Loucy (cell line): ENCODE results near the gene NMB.

Source experiments
- H2AFZ ChIP-seq: fragments of 200-600 bp; sonication (generic); 2 replicates; pipeline ENCODE4 v1.6.0; 2016; ENCODE audit warnings: antibody characterized with exemption, mild to moderate bottlenecking, low read length, moderate library complexity
- H3F3A ChIP-seq: fragments of 200-600 bp; 2 replicates; pipeline ENCODE4 v1.6.0; 2016; ENCODE audit warnings: antibody characterized with exemption, low read depth, mild to moderate bottlenecking
- H3K27me3 ChIP-seq: fragments of 200-600 bp; sonication (generic); 2 replicates; pipeline ENCODE4 v1.6.1; 2014; ENCODE audit warnings: low read length, mild to moderate bottlenecking; ENCODE audit not compliant: insufficient read depth, poor library complexity, severe bottlenecking
- H3K36me3 ChIP-seq: fragments of 200-600 bp; sonication (generic); 2 replicates; pipeline ENCODE4 v1.6.1; 2016; ENCODE audit warnings: low read length; ENCODE audit not compliant: insufficient read depth
- H3K4me1 ChIP-seq: fragments of 200-600 bp; sonication (generic); 2 replicates; pipeline ENCODE4 v1.5.1; 2014; ENCODE audit warnings: low read length, mild to moderate bottlenecking; ENCODE audit not compliant: insufficient read depth, poor library complexity, severe bottlenecking
- H3K4me2 ChIP-seq: fragments of 200-600 bp; sonication (generic); 2 replicates; pipeline ENCODE4 v1.6.0; 2014; ENCODE audit warnings: antibody characterized with exemption, low read length, low read depth, mild to moderate bottlenecking; ENCODE audit not compliant: poor library complexity, severe bottlenecking
- H3K4me3 ChIP-seq: fragments of 200-600 bp; sonication (generic); 2 replicates; pipeline ENCODE4 v1.5.1; 2014; ENCODE audit warnings: low read length, mild to moderate bottlenecking, mixed read lengths; ENCODE audit not compliant: poor library complexity, severe bottlenecking
- H3K79me2 ChIP-seq: fragments of 200-600 bp; sonication (generic); 2 replicates; pipeline ENCODE4 v1.6.1; 2014; ENCODE audit warnings: low read length; ENCODE audit not compliant: insufficient read depth
- H3K9ac ChIP-seq: fragments of 200-600 bp; sonication (generic); 2 replicates; pipeline ENCODE4 v1.6.0; 2014; ENCODE audit warnings: mild to moderate bottlenecking, low read depth, low read length, moderate library complexity; ENCODE audit not compliant: poor library complexity, severe bottlenecking
- H3K9me2 ChIP-seq: fragments of 200-600 bp; sonication (generic); replicated peaks from 2 replicates; pipeline ENCODE4 v1.6.1; 2016; ENCODE audit warnings: low read depth, low read length, mixed read lengths
- H3K9me3 ChIP-seq: fragments of 200-600 bp; sonication (generic); 2 replicates; pipeline ENCODE4 v1.6.1; 2014; ENCODE audit warnings: mild to moderate bottlenecking, antibody characterized with exemption, low read length, low read depth; ENCODE audit not compliant: insufficient read depth
- H4K20me1 ChIP-seq: fragments of 200-600 bp; sonication (generic); 2 replicates; pipeline ENCODE4 v1.6.0; 2014; ENCODE audit warnings: antibody characterized with exemption, low read length, mild to moderate bottlenecking; ENCODE audit not compliant: insufficient read depth, poor library complexity, severe bottlenecking
- EZH2phosphoT487 ChIP-seq: fragments of 200-600 bp; IDR thresholded peaks from 2 replicates; pipeline ENCODE4 v1.6.1; 2018; ENCODE audit warnings: antibody characterized with exemption, mild to moderate bottlenecking, moderate library complexity, borderline replicate concordance
- TF ChIP-seq, protein P1 (sequence below): fragments of 200-600 bp; sonication (generic); conservative IDR thresholded peaks from 2 replicates; pipeline ENCODE4 v1.5.1; 2014; ENCODE audit warnings: mild to moderate bottlenecking, antibody characterized with exemption, low read length

The NMB gene

DNA sequence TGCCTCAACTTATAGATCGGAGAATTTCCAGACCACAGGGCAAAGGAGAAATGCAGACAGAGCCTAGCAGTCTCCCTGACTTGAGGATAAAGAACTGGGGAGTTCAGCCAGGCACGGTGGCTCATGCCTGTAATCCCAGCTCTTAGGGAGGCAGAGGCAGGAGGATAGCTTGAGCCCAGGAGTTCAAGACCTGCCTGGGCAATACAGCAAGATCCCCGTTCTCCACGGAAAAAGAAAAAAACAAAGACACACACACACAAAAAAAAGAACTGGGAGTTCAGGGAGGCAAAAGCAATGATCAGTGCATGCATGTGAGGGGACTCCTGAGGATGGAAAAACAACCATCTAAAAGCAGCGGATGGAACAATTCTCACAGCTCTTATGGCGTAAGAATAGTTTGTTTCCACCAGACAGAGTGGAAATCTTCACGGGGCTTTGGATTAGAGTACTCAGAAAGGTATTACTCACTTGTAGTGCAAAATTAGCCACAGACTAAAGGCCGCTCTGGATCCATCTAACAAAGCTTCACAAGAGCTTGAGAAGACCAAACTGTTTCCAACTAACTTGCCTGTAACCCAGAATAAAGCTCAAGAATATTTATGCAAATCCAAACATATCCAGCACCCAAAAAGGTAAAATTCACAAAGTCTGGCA lies 41.7 kb upstream of the NMB start:
- H4K20me1 ChIP-seq = peaks cover 30% of the 10 kb centered on the region
- TF ChIP-seq EZH2phosphoT487 = no peak
- TF ChIP-seq, protein P1, sequence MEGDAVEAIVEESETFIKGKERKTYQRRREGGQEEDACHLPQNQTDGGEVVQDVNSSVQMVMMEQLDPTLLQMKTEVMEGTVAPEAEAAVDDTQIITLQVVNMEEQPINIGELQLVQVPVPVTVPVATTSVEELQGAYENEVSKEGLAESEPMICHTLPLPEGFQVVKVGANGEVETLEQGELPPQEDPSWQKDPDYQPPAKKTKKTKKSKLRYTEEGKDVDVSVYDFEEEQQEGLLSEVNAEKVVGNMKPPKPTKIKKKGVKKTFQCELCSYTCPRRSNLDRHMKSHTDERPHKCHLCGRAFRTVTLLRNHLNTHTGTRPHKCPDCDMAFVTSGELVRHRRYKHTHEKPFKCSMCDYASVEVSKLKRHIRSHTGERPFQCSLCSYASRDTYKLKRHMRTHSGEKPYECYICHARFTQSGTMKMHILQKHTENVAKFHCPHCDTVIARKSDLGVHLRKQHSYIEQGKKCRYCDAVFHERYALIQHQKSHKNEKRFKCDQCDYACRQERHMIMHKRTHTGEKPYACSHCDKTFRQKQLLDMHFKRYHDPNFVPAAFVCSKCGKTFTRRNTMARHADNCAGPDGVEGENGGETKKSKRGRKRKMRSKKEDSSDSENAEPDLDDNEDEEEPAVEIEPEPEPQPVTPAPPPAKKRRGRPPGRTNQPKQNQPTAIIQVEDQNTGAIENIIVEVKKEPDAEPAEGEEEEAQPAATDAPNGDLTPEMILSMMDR = no peak
- H3K9me2 ChIP-seq = no peaks in the 10 kb centered on the region
- H3F3A ChIP-seq = no peaks in the 10 kb centered on the region
- no peaks in the 10 kb centered on the region for H3K27me3 ChIP-seq
- no peaks in the 10 kb centered on the region for H3K36me3 ChIP-seq
- no peak overlapping the region for H2AFZ ChIP-seq
- peaks cover 97% of the 10 kb centered on the region for H3K79me2 ChIP-seq
- H3K9ac ChIP-seq = no peak overlapping the region
- H3K4me2 ChIP-seq = no peak overlapping the region
- no peaks in the 10 kb centered on the region for H3K4me1 ChIP-seq
- no peaks in the 10 kb centered on the region for H3K9me3 ChIP-seq
- no peak overlapping the region for H3K4me3 ChIP-seq

DNA sequence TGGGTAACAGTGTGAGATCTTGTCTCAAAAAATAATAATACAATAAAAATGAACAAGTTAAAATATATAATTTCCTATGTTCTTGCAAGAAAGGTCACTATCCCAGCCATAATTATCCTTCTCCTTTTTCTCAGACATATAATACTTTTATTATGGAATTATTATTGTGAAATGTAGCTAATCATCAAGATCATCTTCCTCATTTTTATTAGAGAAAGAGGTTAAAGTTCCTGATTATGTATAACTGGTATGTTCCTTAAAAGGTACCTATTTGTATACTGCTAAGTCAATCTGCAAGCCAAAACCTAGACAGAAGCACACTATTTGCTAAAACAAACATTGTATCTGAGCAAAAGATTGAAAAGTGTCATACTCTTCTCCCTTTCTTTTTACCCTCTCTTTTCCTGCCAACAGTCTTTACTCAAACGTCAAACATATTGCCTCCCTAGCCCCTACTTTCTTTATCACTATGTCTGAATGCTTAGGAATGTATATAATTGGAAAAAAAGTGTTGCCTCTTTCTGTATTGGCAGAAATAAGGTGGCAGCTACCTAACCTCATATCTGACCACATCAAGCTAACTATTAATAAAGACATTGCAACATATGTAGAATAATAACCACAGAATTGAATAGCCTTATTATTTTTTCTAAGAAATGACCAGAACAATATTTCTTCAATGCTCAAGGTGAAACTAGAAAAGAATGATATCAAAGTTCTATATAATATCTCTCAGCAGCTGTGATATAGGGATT lies 39.4 kb upstream of the NMB start:
- no peaks in the 10 kb centered on the region for H3K36me3 ChIP-seq
- no peak overlapping the region for H3K4me2 ChIP-seq

DNA sequence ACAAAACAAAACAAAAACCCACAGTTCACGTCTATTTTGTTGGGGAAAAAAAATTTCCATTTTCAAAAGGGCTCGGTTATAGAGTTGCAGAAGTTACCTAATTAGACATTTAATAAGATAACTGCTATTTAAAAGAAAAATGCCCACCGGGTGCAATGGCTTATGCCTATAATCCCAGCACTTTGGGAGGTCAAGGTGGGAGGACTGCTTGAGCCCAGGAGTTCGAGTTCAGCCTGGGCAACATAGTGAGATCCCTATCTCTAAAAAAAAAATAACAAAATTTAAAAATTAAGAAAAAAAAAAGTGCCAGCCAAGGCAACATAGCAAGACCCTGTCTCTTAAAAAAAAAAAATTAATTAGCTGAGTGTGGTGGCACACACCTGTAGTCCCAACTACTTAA lies 38.8 kb upstream of the NMB start:
- Histone ChIP-seq H3K36me3 (peaks cover under 1% of the 10 kb centered on the region; the same call in 1 of the 2 replicates), H3K27me3 (no peaks in the 10 kb centered on the region), H4K20me1 (peaks cover 14% of the 10 kb centered on the region), H3K4me3 (no peak overlapping the region), H3K79me2 (peaks cover 98% of the 10 kb centered on the region), H2AFZ (no peak overlapping the region), H3K4me1 (no peaks in the 10 kb centered on the region), H3K9me3 (no peaks in the 10 kb centered on the region), H3F3A (no peaks in the 10 kb centered on the region), H3K9ac (no peak overlapping the region), H3K4me2 (no peak overlapping the region), H3K9me2 (no peaks in the 10 kb centered on the region)
- no peak for TF ChIP-seq EZH2phosphoT487
- TF ChIP-seq, protein P1 = no peak

More for the DNA sequence above, 39.4 kb upstream of the NMB start:
- Histone ChIP-seq H3K4me1 (no peaks in the 10 kb centered on the region), H3K27me3 (no peaks in the 10 kb centered on the region), H3F3A (no peaks in the 10 kb centered on the region), H3K4me3 (no peak overlapping the region), H3K9ac (no peak overlapping the region), H3K9me2 (no peaks in the 10 kb centered on the region), H3K9me3 (no peaks in the 10 kb centered on the region), H2AFZ (no peak overlapping the region), H3K79me2 (peaks cover 97% of the 10 kb centered on the region), H4K20me1 (peaks cover 14% of the 10 kb centered on the region)
- TF ChIP-seq, protein P1 = no peak
- no peak for TF ChIP-seq EZH2phosphoT487
